HG02852 (cell line): ENCODE measurements around the gene SCG3.
"Not testable (repeated sequence)": the region's sequence is repeated elsewhere in the genome, so short reads cannot be mapped to it uniquely, and the experiment has no call there.

Source experiments
- ATAC-seq: cut with Tn5 transposase; IDR thresholded peaks from one replicate; pipeline ENCODE4 v1.9.1; 2021; ENCODE audit warnings: mild to moderate bottlenecking, moderate library complexity; ENCODE audit not compliant: unreplicated experiment

SCG3 gene

DNA sequence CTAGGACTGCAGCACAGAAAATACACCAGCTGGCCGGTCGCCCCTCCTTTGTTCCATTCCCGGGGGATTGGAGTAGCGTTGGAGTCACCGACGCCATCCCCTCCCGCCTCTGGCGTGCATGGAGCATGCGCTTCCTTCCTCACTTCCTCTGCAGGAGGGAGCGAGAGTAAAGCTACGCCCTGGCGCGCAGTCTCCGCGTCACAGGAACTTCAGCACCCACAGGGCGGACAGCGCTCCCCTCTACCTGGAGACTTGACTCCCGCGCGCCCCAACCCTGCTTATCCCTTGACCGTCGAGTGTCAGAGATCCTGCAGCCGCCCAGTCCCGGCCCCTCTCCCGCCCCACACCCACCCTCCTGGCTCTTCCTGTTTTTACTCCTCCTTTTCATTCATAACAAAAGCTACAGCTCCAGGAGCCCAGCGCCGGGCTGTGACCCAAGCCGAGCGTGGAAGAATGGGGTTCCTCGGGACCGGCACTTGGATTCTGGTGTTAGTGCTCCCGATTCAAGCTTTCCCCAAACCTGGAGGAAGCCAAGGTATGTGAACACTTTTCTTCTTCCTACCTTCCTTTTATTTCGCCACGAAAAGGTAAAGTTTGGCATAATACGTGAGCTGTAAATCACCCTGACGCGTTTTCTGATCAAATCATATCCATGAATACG is at the start of gene SCG3:
Gene SCG3 (plus strand): TSS at position 201 of the 661 bp plus-strand sequence. CDS start 253 bp downstream, at position 454.
- ATAC-seq: no peak

DNA sequence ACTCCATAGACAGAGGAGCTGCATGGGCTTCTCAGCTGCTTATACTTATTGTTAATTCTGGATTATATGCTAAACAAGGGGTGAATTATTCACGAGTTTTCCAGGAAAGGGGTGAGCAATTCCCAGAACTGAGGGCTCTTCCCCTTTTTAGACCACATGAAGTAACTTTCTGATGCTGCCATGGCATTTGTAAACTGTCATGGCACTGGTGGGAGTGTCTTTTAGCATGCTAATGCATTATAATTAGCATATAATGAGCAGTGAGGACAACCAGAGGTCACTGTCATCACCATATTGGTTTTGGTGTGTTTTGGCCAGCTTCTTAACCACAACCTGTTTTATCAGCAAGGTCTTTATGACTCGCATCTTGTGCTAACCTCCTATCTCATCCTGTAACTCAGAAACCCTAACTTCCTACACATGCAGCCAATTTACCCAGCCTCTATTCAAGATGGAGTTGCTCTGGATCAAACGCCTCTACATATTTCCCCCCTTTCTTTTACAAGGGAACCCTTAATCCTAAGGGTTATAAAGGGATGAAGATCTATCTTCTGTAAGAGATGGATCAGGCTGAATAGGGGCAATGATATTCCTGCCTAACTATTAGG is 46.6 kb upstream of the SCG3 start:
- no peak for ATAC-seq

DNA sequence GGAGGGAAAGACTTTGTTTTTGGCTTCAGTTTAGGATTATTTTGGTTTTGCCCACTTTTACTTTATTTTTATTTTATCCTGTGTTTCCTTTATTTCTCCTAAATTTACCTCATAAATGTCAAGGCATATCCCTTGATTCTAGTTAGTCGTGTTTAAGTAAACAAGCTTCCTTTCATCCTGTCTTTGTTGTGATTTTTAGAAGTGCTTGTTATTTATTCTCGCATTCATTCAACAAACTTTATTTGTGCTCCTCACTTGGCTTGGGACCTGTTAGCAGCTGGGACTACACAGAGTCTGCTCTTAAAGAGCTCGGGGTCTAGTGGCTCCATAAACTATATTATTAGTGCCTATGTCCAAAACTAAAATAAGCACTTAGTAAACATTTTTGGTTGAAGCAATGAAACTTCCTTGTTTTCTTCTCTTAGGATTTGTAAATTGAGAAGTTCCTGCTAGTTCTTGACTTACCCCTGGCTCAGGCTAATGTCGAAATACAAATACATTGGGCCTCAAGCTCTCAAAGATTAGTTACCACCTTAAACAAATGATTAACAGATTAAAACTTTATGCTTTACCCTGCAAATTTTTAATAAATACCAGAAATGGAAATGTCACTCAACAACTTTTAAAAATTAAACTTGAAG is 39.7 kb upstream of the SCG3 start:
- ATAC-seq: no peak

DNA sequence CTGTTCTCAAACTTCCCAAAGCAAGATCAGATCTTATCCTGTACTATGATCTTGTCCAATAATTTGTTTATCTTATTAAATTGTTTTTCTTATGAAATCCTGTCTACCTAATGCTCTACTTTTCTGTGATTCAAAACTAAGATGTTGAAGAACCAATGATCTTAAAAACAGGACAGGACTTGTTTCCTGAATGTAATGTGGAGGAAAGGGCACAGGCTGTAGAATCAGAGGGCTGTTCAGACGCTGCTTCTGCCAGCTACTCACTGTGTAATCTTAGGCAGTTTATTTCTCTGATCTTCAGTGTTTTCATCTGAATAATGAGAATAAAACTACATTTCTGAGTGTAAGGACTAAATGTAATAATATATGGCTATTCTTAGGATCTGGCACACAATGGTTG is 38.6 kb upstream of the SCG3 start:
- no peak for ATAC-seq

DNA sequence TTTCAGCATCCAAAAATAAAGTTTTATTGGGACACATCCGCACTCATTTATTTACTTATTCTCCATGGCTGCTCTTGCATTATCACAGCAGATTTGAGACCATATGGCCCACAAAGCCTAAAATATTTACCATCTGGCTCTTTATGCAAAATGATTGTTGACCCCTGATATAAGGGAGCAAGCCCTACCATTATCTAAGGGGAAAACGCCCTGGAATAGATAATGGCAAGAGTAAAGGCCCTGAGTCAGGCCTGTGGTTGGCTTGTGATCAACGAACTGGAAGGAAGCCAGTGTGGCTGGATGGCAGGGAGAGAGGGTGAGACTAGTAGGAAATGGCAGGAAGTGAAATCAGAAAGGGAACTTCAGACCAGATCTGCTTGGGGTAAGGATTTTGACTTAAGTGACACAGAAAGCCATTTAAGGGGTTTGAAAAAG is 34.2 kb upstream of the SCG3 start:
- no peak for ATAC-seq

DNA sequence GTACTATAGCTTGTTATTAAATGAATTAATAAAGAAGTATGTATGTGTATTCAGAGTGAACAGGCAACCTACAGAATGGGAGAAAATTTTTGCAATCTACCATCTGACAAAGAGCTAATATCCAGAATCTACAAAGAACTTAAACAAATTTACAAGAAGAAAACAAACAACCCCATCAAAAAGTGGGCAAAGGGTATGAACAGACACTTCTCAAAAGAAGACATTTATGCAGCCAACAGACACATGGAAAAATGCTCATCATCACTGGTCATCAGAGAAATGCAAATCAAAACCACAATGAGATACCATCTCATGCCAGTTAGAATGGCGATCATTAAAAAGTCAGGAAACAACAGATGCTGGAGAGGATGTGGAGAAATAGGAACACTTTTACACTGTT is 33.2 kb upstream of the SCG3 start:
- not testable (repeated sequence) for ATAC-seq

DNA sequence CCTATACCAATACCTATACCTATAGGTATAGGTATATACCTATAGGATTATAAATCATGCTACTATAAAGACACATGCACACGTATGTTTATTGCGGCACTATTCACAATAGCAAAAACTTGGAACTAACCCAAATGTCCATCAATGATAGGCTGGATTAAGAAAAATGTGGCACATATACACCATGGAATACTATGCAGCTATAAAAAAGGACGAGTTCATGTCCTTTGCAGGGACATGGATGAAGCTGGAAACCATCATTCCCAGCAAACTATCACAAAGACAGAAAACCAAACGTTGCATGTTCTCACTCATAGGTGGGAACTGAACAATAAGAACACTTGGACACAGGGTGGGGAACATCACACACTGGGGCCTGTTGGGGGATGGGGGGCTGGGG is 32.7 kb upstream of the SCG3 start:
- ATAC-seq: not testable (repeated sequence)

DNA sequence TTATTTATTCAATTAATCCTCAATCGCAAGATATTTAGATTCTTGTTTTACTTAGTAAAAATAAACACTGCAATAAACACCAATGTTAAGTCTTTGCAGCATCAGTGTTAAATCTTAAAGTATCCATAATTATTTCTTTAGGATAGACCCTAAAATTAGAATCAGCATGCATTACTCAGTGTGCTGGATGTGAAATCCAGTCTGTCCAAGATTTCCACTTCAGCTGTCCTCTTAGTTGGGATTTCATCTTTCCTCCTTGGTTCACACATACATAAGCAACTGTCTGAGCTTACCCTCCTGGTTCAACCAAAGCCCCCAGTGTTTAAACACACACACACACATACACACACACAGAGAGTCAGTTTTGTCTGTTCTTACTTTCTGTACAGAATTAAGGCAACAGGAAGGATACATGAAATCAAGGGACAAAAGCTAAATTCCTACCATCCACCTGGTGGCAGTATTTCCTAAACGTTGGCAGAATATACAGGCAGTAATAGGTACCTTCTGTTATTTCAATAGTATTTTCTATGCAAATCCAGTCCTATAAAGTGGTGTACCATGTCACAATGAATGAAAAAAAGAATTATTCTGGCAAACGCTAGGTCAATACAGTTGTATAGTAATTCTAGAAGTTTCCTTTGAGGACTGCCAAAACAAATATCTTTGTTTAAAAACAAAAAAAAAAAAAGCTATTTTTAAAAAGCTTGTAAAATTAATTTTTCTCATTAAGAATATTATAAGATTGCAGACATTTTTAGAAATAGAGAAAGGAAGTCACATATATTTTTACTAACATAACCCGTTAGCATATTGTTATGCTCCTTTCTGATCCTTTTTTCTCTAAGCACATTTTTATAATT is 31.4 kb upstream of the SCG3 start:
- no peak for ATAC-seq

DNA sequence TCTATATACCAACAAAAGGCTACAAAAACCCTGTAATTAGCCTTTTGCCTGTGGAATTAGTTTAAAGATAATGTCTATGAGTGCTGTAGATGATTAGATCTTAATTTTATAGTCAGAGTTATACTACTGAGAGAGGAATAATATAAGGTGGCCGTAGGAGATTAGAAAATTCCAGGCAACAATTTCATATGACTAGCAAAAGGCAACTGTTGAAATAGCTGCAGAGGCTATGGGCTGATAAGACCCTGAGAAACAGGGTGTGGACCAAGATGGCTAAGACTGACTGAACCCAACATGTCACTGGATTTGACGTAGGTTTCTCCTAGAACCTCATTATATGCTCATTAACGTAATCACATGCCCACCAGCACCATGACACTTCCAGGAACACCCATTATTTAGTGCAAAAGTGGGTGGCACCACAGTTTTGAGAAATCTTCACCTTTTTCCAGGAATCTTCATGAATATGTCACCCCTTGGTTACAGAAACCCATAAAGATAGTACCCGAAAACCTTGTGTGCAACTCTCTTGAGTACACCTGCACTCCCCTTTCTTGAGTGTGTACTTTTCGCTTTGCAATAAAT is 29.1 kb upstream of the SCG3 start:
- no peak for ATAC-seq

DNA sequence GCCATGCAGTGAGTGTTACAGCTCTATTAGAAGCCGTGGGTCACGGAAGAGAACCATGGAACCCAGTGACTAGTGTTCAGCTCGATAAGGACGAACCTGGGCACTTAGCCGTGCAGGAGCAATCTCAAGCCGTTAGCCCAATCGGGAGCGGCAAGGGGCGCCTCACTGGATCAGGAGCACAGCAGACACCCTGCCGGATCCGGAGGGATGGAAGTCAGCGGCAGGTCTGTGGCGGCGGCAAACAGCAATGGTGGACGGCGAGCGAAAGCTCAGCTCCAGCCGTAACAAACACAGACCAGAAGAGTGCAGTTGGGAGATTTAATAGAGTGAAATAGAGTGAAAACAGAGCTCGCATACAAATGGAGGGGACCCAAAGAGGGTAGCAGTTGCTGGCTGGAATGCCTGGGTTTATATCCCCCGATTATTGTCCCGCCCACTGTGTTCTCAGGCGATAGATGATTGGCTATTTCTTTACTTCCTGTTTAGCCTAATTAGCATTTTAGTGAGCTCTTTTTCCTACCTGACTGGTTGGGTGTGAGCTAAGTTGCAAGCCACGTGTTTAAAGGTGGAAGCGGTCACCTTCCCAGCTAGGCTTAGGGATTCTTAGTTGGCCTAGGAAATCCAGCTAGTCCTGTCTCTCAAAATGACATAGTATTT is 25.8 kb upstream of the SCG3 start:
- ATAC-seq: not testable (repeated sequence)

DNA sequence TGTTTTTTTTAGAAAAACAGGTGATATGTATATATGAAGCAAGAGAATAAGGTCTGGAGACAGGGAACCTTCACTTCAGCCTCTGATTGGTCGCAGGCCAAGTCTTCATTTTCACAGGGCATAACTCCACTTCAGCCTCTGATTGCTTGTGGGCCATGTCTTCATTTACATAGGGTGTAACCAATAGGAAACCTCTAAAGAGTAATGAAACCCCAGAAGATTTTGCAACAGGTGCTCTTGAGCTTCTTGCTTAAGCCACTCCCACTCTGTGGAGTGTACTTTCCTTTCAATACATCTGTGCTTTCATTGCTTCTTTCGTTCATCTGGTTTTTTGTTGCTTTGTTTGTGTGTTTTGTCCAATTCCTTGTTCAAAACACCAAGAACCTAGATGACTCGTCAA is 22.6 kb upstream of the SCG3 start:
- ATAC-seq: no peak

DNA sequence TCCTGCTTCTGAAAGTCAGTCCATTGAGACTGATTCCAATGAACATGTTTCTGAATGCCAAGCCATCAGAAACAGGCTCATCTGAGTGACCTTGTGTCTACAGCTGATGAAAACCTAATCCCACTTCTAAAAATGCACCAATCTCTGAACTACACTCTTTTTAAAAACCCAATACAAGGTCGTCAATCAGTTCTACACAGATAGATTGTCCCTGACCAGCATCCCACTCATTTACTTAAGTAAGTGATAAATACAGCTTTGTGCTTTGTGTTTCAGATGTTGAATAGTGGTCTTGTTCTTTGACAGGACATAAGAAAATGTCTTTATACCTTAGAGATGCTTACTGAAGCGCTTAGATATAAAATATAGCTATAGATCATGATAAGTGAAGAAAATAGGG is 20.2 kb upstream of the SCG3 start:
- no peak for ATAC-seq

DNA sequence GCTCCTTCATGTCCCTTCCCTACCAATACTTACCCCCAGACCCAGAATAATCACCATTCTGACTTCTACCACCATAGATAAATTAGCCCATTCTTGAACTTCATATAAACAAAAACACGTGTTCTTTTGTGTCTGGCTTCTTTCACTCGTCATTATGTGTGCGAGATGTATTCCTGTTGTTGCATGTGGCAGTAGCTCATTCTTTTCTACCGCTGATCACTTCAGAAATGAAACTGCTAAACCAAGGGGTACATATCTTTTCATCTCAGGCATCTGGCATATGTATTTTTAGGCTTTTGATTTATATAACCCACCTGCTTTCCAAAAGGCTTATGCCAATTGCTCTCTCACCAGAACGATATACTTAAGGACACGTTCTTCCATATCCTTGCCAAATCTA is 13.8 kb upstream of the SCG3 start:
- ATAC-seq: no peak

DNA sequence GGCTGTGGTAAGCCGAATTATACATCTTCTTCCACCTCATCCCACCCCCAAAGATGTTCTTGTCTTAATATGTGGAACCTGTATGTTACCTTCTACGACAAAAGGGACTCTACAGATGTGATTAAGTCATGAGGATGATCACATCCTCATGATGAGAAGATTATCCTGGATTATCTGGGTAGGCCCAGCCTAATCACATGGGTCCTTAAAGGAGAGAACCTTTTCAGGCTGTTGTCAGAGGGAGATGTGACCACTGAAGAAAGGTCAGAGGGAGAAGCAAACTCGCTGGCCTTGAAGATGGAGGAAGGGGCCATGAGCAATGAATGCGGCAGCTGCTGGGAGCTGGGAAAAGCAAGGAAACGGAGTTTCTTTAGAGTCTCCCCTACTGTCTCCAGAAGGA is 12.9 kb upstream of the SCG3 start:
- ATAC-seq: no peak

DNA sequence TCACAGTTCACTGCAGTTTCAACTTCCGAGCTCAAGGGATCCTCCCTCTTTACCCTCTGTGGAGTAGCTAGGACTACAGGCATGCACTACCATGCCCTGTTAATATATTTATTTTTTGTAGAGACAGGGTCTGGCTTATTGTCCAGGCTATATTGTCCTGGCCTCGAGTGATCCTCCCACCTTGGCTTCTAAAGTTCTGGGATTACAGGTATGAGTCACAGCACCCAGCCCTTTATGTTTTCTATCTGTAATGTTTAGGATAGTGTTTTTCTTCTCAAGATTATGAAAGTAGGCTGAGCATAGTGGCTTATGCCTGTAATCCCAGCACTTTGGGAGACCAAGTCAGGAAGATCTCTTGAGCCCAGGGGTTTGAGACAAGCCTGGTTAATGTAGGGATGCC is 11.9 kb upstream of the SCG3 start:
- no peak for ATAC-seq

DNA sequence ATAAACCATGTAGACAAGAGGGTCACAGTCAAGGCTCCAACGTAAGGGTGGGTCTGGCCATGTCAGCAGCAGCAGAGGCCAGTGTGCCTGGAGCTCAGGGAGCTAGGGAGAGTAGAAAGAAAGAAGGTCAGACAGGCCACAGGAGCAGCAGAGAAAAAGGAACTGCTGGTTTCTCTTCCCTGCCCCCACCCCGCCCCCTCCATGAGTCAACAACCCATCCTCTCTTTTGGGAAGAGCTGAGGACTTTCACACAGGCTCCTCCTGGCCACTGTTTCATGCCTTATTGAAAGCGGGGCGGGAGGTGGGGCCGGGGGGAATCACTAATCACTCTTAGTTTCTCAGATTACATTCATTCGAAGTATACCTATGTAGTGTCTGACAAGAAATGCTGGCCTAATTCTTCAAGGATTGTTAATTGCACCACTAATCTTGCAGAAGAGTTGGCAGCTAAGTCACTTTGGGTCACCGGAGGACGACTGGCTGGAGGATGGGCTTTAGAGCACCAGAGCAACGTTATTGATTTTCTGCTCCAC is 9.1 kb upstream of the SCG3 start:
- no peak for ATAC-seq

DNA sequence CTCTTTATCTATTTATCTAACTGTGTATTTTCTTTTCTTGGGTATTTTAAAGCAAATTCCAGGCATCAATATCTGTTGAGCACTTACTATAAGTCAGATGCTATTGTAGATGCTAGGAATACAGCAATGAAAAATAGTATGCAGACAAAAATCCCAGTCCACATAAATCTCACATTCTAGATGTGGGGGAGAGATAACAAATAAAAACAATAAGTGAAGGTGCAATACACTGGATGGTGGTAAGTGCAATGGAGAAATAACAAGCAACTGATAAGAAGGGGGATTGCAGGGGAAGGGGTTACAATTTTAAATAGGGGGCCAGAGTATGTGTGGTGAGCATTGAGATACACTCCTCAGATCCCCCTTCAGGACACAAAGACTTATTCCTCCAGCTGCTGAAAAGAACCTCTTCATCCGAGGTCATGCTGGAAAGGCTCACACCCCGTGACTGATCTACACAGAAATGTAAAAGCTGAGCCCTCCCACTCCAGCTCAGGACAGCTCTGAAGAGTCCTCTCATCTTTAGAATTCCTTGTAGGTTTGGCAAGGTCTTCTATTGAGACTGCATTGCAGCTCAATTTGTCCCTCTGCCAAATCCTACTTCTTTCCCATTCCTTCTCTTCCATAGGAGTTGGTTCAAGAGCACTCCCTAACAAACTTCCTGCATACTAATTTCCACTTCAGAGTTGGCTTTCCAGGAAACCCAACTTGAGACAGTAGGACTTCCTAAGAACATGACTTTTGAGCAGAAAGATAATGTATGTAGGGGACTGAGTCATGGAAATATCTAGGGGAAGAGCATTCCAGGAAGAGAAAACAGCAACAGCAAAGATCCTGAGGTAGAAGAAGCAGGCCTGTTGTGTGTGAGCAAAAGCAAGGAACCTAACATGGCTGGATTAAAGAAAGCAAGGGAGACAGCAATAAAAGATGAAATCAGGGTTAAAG is 8.1 kb upstream of the SCG3 start:
- ATAC-seq: no peak

DNA sequence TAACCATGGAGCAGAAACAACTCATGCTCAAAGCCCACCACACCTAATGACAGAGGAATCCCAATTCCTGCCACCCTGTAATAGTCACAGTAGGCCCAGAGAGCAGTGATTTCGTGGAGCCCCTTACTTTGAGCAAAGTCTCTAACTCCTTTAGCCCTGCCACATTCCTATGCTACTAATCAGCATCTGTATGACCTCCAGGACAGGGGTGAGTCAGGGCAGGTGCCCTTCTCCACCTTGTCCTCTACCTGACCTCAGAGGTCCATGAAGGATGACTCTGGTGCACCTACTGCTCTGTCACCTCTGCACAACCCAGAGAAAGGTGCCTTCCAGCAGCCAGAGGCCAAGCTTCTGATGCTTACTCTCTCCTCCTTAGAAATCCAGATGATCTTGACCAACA is 6.1 kb upstream of the SCG3 start:
- ATAC-seq: no peak

DNA sequence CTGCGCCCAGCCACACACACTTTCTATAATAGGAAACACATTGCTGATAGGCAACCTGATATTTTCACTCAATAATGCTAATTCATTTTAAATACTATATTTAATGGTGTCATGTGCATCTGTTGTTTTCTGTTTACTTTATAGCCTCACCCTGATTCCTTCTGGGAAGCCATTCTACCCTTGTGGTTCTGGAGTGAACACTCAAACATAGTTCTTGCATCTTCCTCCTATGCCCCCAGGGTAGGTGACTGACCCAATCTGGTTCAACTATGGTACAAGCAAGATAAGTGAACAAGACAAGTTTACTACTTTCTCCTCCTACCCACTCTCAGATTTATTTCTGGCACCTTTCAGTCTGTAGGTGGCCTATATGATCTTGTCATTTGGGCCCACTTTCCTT is 4.3 kb upstream of the SCG3 start:
- no peak for ATAC-seq
